GM23338 (cell line): ENCODE data around the gene CHRNA5. TPM values are rescaled to one million over a fixed set of nuclear protein-coding genes. Genes with fewer than 3 reads are reported as not detected.

Source experiments
- ATAC-seq: fragments of 200-7000 bp; cut with Tn5 transposase; 3 replicates; pipeline ENCODE4 v1.9.1; 2020
- DNase-seq: peaks from one replicate; pipeline ENCODE4 v3.0.0-alpha.2; 2015; ENCODE audit warnings: low spot score
- H2AFZ ChIP-seq: fragments of 200-600 bp; sonication (generic); 2 replicates; pipeline ENCODE4 v1.8.0; 2016; ENCODE audit warnings: antibody characterized with exemption, mild to moderate bottlenecking, moderate library complexity
- H3F3A ChIP-seq: fragments of 200-600 bp; sonication (generic); replicated peaks from 2 replicates; pipeline ENCODE4 v1.8.0; 2017; ENCODE audit warnings: antibody characterized with exemption, mixed run types, low read depth
- H3K27ac ChIP-seq: fragments of 200-600 bp; sonication (generic); 2 replicates; pipeline ENCODE4 v1.6.1; 2016; ENCODE audit warnings: low read depth
- H3K27me3 ChIP-seq: fragments of 200-600 bp; sonication (generic); 2 replicates; pipeline ENCODE4 v1.8.0; 2016; ENCODE audit warnings: mild to moderate bottlenecking, mixed run types, moderate library complexity; ENCODE audit not compliant: insufficient read depth
- H3K36me3 ChIP-seq: fragments of 200-600 bp; sonication (generic); 2 replicates; pipeline ENCODE4 v1.8.0; 2016; ENCODE audit warnings: mild to moderate bottlenecking; ENCODE audit not compliant: insufficient read depth
- H3K4me1 ChIP-seq: fragments of 200-600 bp; sonication (generic); 2 replicates; pipeline ENCODE4 v1.8.0; 2016; ENCODE audit warnings: mild to moderate bottlenecking, moderate library complexity; ENCODE audit not compliant: insufficient read depth
- H3K4me2 ChIP-seq: fragments of 200-600 bp; sonication (generic); 2 replicates; pipeline ENCODE4 v1.7.1; 2017; ENCODE audit warnings: mixed run types
- H3K4me3 ChIP-seq: fragments of 200-600 bp; sonication (generic); 2 replicates; pipeline ENCODE4 v1.6.1; 2016; ENCODE audit warnings: mixed run types
- H3K79me2 ChIP-seq: fragments of 200-600 bp; sonication (generic); replicated peaks from 2 replicates; pipeline ENCODE4 v1.8.0; 2017; ENCODE audit warnings: mild to moderate bottlenecking; ENCODE audit not compliant: insufficient read depth
- H3K9me2 ChIP-seq: fragments of 200-600 bp; sonication (generic); 2 replicates; pipeline ENCODE4 v1.8.0; 2017; ENCODE audit not compliant: insufficient read depth
- H4K20me1 ChIP-seq: fragments of 200-600 bp; sonication (generic); replicated peaks from 2 replicates; pipeline ENCODE4 v1.8.0; 2017; ENCODE audit warnings: mild to moderate bottlenecking; ENCODE audit not compliant: insufficient read depth
- H3K27ac Mint-ChIP-seq: 2 replicates; pipeline ENCODE4 v1.8.0; 2020; ENCODE audit warnings: inconsistent platforms, mild to moderate bottlenecking, moderate library complexity, mixed read lengths
- H3K27me3 Mint-ChIP-seq: 3 replicates; pipeline ENCODE4 v1.8.0; 2022; ENCODE audit warnings: low read depth, mild to moderate bottlenecking, moderate library complexity, mixed read lengths, inconsistent platforms; ENCODE audit not compliant: insufficient read depth, poor library complexity
- H3K36me3 Mint-ChIP-seq: 3 replicates; pipeline ENCODE4 v1.8.0; 2021; ENCODE audit warnings: low read depth, mild to moderate bottlenecking, inconsistent platforms, moderate library complexity, mixed read lengths
- H3K4me1 Mint-ChIP-seq: 3 replicates; pipeline ENCODE4 v1.8.0; 2020; ENCODE audit warnings: mild to moderate bottlenecking, inconsistent platforms, mixed read lengths
- H3K4me3 Mint-ChIP-seq: 3 replicates; pipeline ENCODE4 v1.8.0; 2021; ENCODE audit warnings: moderate library complexity, mild to moderate bottlenecking, inconsistent platforms, mixed read lengths
- H3K9me3 Mint-ChIP-seq: 3 replicates; pipeline ENCODE4 v1.8.0; 2020; ENCODE audit warnings: moderate library complexity, mild to moderate bottlenecking, inconsistent platforms, mixed read lengths
- CREB1 ChIP-seq: fragments of 250-450 bp; sonication (Bioruptor Pico); IDR thresholded peaks from 2 replicates; pipeline ENCODE4 v1.5.0; 2020; ENCODE audit warnings: low read depth, mild to moderate bottlenecking, moderate library complexity
- CTCF ChIP-seq, 2 experiments: fragments of 200-600 bp in 1 of 2; sonication (generic) in 1 of 2; conservative IDR thresholded peaks; 2 replicates each; pipeline versions ENCODE4 v1.5.1 to v1.6.1; 2016 to 2017; ENCODE audit warnings: antibody characterized with exemption in 2 of 2, low read depth in 2 of 2, mild to moderate bottlenecking in 2 of 2, moderate library complexity in 1 of 2
- ETS1 ChIP-seq: IDR thresholded peaks from 2 replicates; pipeline ENCODE4 v1.6.1; 2016; ENCODE audit warnings: antibody characterized with exemption
- EZH2phosphoT487 ChIP-seq: fragments of 200-600 bp; sonication (generic); IDR thresholded peaks from one replicate; pipeline ENCODE4 v1.8.1; 2018; ENCODE audit warnings: antibody characterized with exemption; ENCODE audit not compliant: unreplicated experiment
- JUNB ChIP-seq: IDR thresholded peaks from one replicate; pipeline ENCODE4 v1.6.1; 2016; ENCODE audit warnings: antibody characterized with exemption; ENCODE audit not compliant: unreplicated experiment
- NANOG ChIP-seq: IDR thresholded peaks from 2 replicates; pipeline ENCODE4 v1.6.1; 2016; ENCODE audit warnings: antibody characterized with exemption, borderline replicate concordance
- POLR2AphosphoS5 ChIP-seq: IDR thresholded peaks from 2 replicates; pipeline ENCODE4 v1.6.1; 2016; ENCODE audit warnings: antibody characterized with exemption, low read depth
- REST ChIP-seq: IDR thresholded peaks from one replicate; pipeline ENCODE4 v1.6.1; 2018; ENCODE audit warnings: antibody characterized with exemption; ENCODE audit not compliant: unreplicated experiment
- STAT1 ChIP-seq: IDR thresholded peaks from one replicate; pipeline ENCODE4 v1.6.1; 2016; ENCODE audit warnings: antibody characterized with exemption; ENCODE audit not compliant: unreplicated experiment
- ZNF114 ChIP-seq: fragments of 250-450 bp; sonication (Bioruptor Pico); IDR thresholded peaks from 2 replicates; pipeline ENCODE4 v1.5.0; 2020; ENCODE audit warnings: mild to moderate bottlenecking, moderate library complexity
- ZNF331 ChIP-seq: fragments of 250-450 bp; sonication (Bioruptor Pico); IDR thresholded peaks from 2 replicates; pipeline ENCODE4 v1.5.0; 2020; ENCODE audit warnings: low read depth, mild to moderate bottlenecking, moderate library complexity
- polyA plus RNA-seq: library from polyadenylated mRNA; unstranded; fragments of >200 nt; fragmentation: Nextera tagmentation; extraction: Ambion mirVana; gene quantifications from 2 replicates; pipeline ENCODE4 v1.2.1, GENCODE V29; 2016
- total RNA-seq: library from RNA; depleted of rRNA; stranded (reverse); fragments of >200 nt; shearing (Covaris generic); gene quantifications from 2 replicates; pipeline ENCODE4 v1.2.3, GENCODE V29; 2014

CHRNA5 gene
- total and polyA plus RNA-seq, 2 experiments from 2014 or later: 19.6 to 23.3 TPM

GRCh38 chr15:78621810-78622402 lies 56.6 kb downstream of the CHRNA5 start:
- H3K9me3 Mint-ChIP-seq: no peaks in the 10 kb centered on the region
- peaks cover 34% of the 10 kb centered on the region for H3K27me3 Mint-ChIP-seq
- H3F3A ChIP-seq: no peaks in the 10 kb centered on the region
- DNase-seq: no peak
- peak overlapping the region; percentile 72 for H3K4me3 Mint-ChIP-seq
- H3K4me2 ChIP-seq: peak overlapping the region; percentile 93
- H3K36me3 Mint-ChIP-seq: no peaks in the 10 kb centered on the region
- ATAC-seq: no peak
- H3K9me2 ChIP-seq: no peaks in the 10 kb centered on the region
- H2AFZ ChIP-seq: 0 out of 2 replicates have a peak overlapping the region, but pooled peaks have one; percentile 93
- H3K79me2 ChIP-seq: no peaks in the 10 kb centered on the region
- no peak overlapping the region for H3K27ac Mint-ChIP-seq
- no peak overlapping the region for H3K27ac ChIP-seq
- H3K4me3 ChIP-seq: peak overlapping the region; percentile 71; the same call in 1 of the 2 replicates
- no peaks in the 10 kb centered on the region for H3K36me3 ChIP-seq
- TF ChIP-seq STAT1 (no peak), CTCF (conservative IDR thresholded peaks at IDR 0.05; ENCODE audit: low read depth in 2 of 2) (no peak), EZH2phosphoT487 (no peak), CREB1 (CRISPR knock-in tag) (no peak), JUNB (no peak), REST (no peak), ZNF114 (no peak)
- H3K4me1 ChIP-seq: no peaks in the 10 kb centered on the region
- H3K27me3 ChIP-seq: peaks cover 44% of the 10 kb centered on the region
- H3K4me1 Mint-ChIP-seq: peaks cover 21% of the 10 kb centered on the region
- H4K20me1 ChIP-seq: no peaks in the 10 kb centered on the region

GRCh38 chr15:78623786-78624497 lies 58.6 kb downstream of the CHRNA5 start:
- Histone ChIP-seq H3K27me3 (peaks cover 41% of the 10 kb centered on the region), H3F3A (no peaks in the 10 kb centered on the region), H3K4me1 (no peaks in the 10 kb centered on the region), H4K20me1 (no peaks in the 10 kb centered on the region), H3K9me2 (no peaks in the 10 kb centered on the region), H3K79me2 (no peaks in the 10 kb centered on the region), H3K36me3 (no peaks in the 10 kb centered on the region), H3K27ac (no peak overlapping the region), H3K4me2 (no peak overlapping the region), H2AFZ (no peak overlapping the region), H3K4me3 (no peak overlapping the region)
- H3K27me3 Mint-ChIP-seq: peaks cover 27% of the 10 kb centered on the region
- H3K4me3 Mint-ChIP-seq: no peak overlapping the region
- DNase-seq: no peak
- no peaks in the 10 kb centered on the region for H3K36me3 Mint-ChIP-seq
- no peaks in the 10 kb centered on the region for H3K9me3 Mint-ChIP-seq
- peaks cover 16% of the 10 kb centered on the region for H3K4me1 Mint-ChIP-seq
- no peak for ATAC-seq
- no peak overlapping the region for H3K27ac Mint-ChIP-seq
- TF ChIP-seq ZNF331 (CRISPR knock-in tag): no peak
- TF ChIP-seq NANOG: no peak
- no peak for TF ChIP-seq JUNB
- no peak for TF ChIP-seq CREB1 (CRISPR knock-in tag)
- TF ChIP-seq STAT1: no peak
- TF ChIP-seq POLR2AphosphoS5: no peak
- no peak for TF ChIP-seq ETS1
- no peak for TF ChIP-seq CTCF (conservative IDR thresholded peaks at IDR 0.05; ENCODE audit: low read depth in 2 of 2)
- TF ChIP-seq EZH2phosphoT487: no peak
- TF ChIP-seq ZNF114: no peak
